ENCODE measurements around the gene ISL2. TPM values are rescaled to one million over a fixed set of nuclear protein-coding genes. Genes with fewer than 3 reads are reported as not detected.

Gene ISL2
- total RNA-seq, 1 donor from 2014 or later = 0.26 TPM

- no peak overlapping the region for H3K4me3 ChIP-seq (ENCODE audit: low read depth, low read length)
- peaks cover 2% of the 10 kb centered on the region for H3K36me3 ChIP-seq (ENCODE audit: control insufficient read depth, insufficient read depth, low read length)
- H3K27me3 ChIP-seq (ENCODE audit: control insufficient read depth, insufficient read depth, low read length) = no peaks in the 10 kb centered on the region
- FAIRE-seq (no peak), DNase-seq (ENCODE audit: low read depth) (no peak)
- TF ChIP-seq, protein P1, sequence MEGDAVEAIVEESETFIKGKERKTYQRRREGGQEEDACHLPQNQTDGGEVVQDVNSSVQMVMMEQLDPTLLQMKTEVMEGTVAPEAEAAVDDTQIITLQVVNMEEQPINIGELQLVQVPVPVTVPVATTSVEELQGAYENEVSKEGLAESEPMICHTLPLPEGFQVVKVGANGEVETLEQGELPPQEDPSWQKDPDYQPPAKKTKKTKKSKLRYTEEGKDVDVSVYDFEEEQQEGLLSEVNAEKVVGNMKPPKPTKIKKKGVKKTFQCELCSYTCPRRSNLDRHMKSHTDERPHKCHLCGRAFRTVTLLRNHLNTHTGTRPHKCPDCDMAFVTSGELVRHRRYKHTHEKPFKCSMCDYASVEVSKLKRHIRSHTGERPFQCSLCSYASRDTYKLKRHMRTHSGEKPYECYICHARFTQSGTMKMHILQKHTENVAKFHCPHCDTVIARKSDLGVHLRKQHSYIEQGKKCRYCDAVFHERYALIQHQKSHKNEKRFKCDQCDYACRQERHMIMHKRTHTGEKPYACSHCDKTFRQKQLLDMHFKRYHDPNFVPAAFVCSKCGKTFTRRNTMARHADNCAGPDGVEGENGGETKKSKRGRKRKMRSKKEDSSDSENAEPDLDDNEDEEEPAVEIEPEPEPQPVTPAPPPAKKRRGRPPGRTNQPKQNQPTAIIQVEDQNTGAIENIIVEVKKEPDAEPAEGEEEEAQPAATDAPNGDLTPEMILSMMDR (IDR thresholded peaks at IDR 0.05; ENCODE audit: insufficient read depth, low read length, severe bottlenecking) = no peak
These were observed 43.7 kb downstream of the ISL2 start for GRCh38 chr15:76380249-76380648.

- DNase-seq (ENCODE audit: low read depth) (no peak), FAIRE-seq (no peak)
- Histone ChIP-seq H3K36me3 (ENCODE audit: control insufficient read depth, insufficient read depth, low read length) (no peaks in the 10 kb centered on the region), H3K27me3 (ENCODE audit: control insufficient read depth, insufficient read depth, low read length) (no peaks in the 10 kb centered on the region), H3K4me3 (ENCODE audit: low read depth, low read length) (no peak overlapping the region)
- TF ChIP-seq, protein P1 (IDR thresholded peaks at IDR 0.05; ENCODE audit: insufficient read depth, low read length, severe bottlenecking) = no peak
These were observed 44.8 kb downstream of the ISL2 start for GRCh38 chr15:76381366-76381765.

DNA sequence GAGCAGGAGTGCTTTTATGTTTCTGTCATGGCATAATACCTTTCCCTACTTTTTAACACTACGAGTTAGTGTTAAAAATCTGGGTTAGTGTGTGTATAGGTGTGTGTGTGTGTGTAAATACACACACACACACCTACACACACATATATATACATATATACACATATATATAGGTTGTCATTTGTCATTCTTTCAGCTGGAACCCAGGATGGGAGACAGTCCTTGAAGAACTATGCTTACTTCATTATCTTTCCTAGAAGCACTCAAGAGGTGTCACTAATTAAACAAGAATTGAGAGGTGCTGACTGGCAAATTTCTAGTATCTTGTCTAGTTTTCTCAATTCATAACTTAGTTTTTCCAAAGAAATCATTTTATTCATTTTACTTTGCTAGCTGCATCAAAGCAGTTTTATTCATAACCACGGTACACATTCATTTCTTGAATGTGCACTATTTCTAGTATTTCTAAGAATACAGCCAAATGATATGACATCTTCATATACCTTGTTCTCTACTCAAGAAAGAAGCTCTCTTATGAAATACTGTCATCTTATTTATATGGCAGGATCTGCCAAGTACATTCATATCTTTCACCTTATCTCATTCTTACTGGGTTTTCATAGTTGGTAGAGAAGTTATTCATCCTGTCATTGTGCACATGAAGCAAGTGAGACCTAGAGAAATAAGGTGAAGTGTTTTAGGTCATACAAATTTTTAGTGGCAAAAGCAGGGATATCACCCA, 46.6 kb downstream of the ISL2 start:
- no peaks in the 10 kb centered on the region for H3K36me3 ChIP-seq (ENCODE audit: control insufficient read depth, insufficient read depth, low read length)
- H3K27me3 ChIP-seq (ENCODE audit: control insufficient read depth, insufficient read depth, low read length) = no peaks in the 10 kb centered on the region
- DNase-seq (ENCODE audit: low read depth) = no peak
- H3K4me3 ChIP-seq (ENCODE audit: low read depth, low read length) = no peak overlapping the region
- TF ChIP-seq, protein P1 (IDR thresholded peaks at IDR 0.05; ENCODE audit: insufficient read depth, low read length, severe bottlenecking) = no peak
- no peak for FAIRE-seq

DNA sequence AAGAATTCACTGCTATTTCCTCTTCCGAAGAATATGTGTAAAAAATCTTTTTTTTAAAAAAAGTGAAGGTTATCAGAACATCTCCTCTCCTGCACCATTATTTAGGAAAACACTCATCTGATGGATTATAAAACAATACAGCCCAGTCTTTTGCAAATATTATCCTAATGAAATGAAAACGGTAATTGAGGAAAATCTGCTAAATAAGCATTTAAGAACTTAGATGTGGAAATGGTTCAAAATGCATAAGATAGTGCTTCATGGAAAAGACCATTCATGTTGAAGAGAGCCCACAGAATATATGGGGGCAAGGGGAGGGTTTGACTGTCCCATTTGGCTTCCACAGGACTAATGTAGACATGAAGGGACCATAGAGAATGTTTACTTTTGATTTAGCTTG, 47.8 kb downstream of the ISL2 start:
- FAIRE-seq (no peak), DNase-seq (ENCODE audit: low read depth) (no peak)
- H3K4me3 ChIP-seq (ENCODE audit: low read depth, low read length) = no peak overlapping the region
- no peaks in the 10 kb centered on the region for H3K36me3 ChIP-seq (ENCODE audit: control insufficient read depth, insufficient read depth, low read length)
- TF ChIP-seq, protein P1 (IDR thresholded peaks at IDR 0.05; ENCODE audit: insufficient read depth, low read length, severe bottlenecking) = no peak
- H3K27me3 ChIP-seq (ENCODE audit: control insufficient read depth, insufficient read depth, low read length) = no peaks in the 10 kb centered on the region

DNA sequence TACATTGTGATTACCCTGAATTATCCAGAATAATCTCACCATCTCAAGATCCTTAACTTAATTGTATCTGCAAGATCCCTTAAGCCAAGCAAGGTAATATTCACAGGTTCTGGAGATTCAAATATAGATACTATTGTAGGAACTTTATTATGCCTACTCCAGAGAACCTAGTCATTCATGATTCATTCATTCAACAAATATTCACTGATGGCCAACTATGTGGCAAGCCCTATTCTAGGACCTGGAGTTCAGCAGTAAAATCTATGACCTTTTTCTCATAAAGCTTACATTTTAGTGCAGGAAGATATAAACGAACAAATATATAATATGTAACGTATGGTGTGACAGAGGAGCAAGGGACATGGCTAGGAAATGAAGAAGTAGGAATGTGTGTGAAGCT, 49.6 kb downstream of the ISL2 start:
- peak; percentile 29 for DNase-seq (ENCODE audit: low read depth)
- no peak overlapping the region for H3K4me3 ChIP-seq (ENCODE audit: low read depth, low read length)
- no peaks in the 10 kb centered on the region for H3K36me3 ChIP-seq (ENCODE audit: control insufficient read depth, insufficient read depth, low read length)
- no peak for FAIRE-seq
- TF ChIP-seq, protein P1 (IDR thresholded peaks at IDR 0.05; ENCODE audit: insufficient read depth, low read length, severe bottlenecking) = no peak
- H3K27me3 ChIP-seq (ENCODE audit: control insufficient read depth, insufficient read depth, low read length) = no peaks in the 10 kb centered on the region

- no peak for DNase-seq (ENCODE audit: low read depth)
- Histone ChIP-seq H3K27me3 (ENCODE audit: control insufficient read depth, insufficient read depth, low read length) (no peaks in the 10 kb centered on the region), H3K36me3 (ENCODE audit: control insufficient read depth, insufficient read depth, low read length) (no peaks in the 10 kb centered on the region), H3K4me3 (ENCODE audit: low read depth, low read length) (no peak overlapping the region)
- FAIRE-seq = no peak
- TF ChIP-seq, protein P1 (IDR thresholded peaks at IDR 0.05; ENCODE audit: insufficient read depth, low read length, severe bottlenecking) = no peak
These were observed 50.4 kb downstream of the ISL2 start for GRCh38 chr15:76386926-76387325.
